GM19035 (cell line): ENCODE results near the gene RNASEH1.

Experiments used
- ATAC-seq: cut with Tn5 transposase; IDR thresholded peaks from one replicate; pipeline ENCODE4 v1.9.1; 2021; ENCODE audit not compliant: unreplicated experiment

The RNASEH1 gene

DNA sequence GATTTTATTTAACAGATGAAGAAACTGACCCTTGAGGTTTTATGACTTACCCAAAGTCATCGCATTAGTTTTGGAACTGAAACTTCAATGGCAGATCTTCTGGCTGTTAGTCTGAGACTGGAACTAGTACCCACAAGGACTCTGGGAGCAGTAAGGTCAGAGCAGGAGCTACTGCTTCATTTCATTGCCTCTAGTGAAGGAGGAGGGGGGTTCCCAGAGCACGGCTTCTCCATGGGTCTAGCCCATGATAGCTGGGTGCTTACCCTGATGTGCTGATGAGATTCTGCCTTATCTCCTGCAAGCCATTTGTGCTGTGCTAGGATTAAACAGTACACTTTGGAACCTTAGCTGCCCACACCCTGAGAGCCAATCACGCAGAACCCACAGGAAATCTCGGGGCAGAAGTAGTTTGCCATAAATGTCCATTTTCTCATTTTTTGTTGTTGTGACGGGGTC lies 5.4 kb upstream of the RNASEH1 start:
- ATAC-seq: peak; percentile 39

DNA sequence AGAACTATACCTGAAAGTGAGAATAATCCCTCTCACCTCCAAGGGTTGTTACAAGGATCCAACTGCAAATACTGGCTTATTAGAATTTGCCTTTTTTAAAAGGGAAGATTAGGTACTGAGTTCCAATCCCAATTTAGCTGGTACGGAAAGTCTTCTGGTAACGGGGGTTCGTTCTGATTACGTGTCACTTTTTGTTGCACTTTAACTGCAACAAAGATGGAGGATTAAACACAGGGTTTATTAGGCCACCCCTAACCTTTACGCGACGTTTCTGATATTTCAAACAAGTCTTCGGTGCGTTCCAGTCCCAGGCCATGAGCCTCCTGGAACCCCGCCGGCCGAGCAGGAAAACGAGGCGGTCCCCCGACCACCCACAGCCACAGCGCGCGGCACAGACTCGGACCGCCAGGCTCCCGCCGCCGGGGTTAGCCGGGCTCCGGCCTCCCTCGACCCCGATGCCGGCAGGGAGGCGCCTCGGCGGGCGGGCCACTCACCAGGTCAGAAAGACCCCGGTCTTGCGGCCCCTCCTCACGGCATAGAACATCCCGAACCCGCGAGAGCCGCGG lies 411 bp downstream of the RNASEH1 start:
- ATAC-seq: peak; percentile 31

DNA sequence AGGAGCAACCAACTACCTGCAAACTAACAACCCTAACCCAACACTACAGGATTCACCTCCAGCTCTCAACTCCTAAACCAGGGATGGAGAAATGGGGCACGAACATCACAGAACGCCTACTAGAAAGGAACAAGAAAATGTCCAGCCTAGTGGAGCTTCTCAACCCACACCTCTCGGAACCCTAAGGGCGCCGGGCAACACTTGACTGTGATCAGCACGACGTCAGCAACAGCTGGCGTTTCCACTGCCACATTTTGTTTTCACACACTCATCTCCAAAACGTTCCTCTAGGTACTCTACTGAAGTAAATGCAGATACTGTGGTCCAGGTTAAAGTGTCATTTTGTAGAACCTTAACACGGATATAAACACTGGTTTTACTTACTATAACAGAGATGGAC lies 4.2 kb downstream of the RNASEH1 start:
- no peak for ATAC-seq

DNA sequence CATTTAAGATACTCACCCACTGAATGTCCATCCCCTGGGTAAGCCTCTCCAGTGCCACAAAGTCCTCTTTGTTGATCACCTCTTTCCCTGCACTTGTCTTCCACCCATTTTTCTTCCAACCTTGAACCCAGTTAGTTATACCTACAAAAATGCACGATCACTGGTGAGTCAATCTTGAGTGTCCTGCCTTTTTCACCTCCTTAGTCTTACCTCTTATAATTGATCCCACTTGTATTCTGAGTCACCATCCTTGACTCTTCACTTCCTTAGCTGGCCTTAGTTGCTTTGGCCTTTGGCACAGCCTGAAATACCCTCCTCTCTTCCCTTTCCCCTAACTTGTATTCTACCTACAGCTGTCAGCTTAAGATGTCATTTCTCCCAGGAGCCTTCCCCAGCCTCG lies 10.2 kb downstream of the RNASEH1 start:
- ATAC-seq: no peak

DNA sequence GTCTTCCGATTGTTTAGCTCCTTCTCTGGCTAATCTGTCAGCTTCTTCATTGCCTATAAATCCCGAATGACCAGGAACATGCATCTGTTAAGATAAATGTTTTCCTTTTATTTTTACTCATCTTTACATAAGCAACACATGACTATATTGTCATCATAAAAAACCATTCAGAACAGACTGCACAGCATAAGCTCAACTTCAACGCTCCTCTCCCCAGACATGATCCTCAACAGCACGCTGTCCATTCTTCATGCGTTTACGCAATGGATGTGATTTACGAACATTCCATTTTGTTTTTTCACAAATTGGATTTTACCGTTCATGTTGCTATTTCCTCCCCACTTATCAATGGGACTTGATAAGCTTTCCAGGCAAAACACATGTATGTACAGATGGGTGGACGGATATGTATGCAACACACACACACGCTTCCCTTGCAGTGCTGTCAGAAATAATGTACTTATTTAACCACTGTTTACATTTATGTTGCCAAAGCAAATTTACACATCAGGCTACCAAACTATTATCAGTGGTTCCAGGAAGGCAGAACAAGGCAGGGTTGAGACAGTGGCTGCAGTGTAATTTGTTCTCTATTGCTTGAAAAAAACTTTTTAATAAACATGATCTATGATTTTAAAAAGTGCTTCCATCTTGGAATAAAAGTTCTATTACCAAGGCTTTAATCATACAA lies 12.2 kb downstream of the RNASEH1 start:
- no peak for ATAC-seq

DNA sequence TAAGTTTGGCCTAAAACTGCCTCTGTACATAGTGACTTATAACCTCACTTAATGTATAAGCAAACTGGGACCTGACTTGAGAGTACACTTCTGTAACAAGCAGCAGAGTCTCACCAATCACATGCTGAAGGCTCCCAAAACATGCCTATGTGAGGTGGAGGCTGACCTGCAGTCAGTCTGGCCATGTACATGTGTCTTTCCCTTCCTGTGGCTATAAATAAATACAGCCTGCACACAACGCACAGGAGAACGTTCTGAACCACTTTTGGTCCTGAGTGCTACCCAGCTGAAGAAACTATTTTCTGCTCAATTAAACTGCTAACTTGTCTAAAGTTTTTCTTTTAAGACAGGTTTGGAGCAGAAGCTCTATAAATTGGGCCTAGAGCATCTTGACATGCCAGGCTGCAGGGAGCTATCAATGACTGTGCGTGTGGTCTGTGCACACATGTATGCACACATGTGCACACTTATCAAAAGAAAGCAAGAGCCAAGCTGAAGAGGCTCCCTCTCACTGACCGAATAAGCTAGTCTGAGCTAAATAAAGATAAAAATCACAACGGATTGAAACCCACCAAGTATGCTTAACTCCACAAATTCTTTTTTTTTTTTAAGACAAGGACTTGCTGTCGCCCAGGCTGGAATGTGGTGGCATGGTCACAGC lies 15.0 kb downstream of the RNASEH1 start:
- no peak for ATAC-seq

DNA sequence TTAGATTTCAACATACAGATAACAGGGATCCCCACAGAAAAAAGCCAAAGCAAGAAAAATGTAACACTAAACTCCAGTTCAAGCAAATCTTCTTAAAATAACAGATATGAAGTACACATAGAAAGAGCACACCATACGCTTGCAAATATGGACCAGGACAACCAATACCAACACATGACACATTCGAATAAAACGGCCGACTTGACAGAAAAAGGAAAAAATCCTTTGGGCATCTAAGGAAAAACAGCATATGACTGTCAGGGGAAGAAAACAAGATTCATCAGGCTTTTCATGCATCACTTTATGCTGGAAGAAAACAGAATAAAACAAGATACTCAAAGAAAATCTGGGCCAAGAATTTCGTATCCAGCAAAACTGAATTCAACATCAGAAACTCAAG lies 16.0 kb downstream of the RNASEH1 start:
- no peak for ATAC-seq

DNA sequence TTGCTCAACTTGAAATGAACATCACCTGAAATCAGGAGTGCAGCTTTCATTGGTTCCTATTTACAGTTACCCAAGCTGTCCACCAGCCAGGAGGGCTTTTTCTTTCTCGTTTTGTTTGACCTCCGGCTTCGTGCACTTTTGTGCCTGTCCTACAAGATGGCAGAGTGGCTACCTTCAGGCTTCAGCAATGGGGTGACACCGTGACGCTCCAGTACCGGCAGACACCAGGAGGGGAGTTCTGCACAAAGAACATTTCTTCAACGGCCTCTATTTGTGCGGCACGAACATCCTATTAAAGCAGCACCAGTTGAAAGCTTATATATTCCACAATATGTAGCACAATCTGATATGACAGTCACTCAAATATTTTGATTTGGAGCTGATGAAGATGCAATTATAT lies 18.3 kb downstream of the RNASEH1 start:
- ATAC-seq: no peak

DNA sequence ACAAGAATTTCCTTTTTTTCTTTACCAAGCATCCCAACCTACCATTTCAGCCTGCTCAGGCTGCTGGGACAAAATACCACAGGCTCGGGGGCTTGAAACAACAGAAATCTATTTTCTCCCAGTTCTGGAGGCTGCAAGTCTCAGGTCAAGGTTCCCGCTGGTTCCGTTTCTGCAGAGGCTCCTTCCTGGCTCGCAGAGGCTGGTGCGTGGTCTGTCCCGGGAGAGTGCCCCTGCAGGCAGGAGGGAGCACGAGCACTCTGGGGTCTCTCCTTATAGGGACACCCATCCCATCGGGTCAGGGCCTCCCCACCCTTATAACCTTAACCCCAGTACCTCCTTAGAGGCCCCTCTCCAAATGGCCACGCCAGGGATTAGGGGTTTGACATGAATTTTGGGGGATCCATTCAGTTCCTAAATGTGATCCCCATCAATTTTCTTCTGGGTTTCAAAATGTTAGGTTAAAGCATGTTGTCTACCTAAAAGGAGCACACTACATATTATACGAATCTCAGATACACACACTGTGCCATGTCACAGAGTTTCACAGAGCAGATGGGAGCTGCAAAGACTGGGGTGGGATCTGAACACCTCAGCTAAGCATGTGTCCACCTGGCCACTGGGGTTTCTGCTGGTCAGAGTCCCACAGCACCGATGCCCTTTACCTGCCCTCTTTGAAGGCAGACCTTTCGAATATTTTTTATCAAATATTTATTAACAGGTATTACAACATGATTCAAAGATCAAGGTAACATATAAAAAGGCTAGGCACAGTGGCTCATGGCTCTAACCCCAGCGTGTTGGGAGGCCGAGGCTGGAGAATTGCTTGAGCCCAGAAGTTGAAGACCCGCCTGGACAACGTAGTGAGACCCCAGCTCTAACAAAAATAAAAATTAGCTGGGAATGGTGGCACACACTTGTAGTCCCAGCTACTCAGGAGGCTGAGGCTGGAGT lies 21.2 kb downstream of the RNASEH1 start:
- ATAC-seq: no peak

DNA sequence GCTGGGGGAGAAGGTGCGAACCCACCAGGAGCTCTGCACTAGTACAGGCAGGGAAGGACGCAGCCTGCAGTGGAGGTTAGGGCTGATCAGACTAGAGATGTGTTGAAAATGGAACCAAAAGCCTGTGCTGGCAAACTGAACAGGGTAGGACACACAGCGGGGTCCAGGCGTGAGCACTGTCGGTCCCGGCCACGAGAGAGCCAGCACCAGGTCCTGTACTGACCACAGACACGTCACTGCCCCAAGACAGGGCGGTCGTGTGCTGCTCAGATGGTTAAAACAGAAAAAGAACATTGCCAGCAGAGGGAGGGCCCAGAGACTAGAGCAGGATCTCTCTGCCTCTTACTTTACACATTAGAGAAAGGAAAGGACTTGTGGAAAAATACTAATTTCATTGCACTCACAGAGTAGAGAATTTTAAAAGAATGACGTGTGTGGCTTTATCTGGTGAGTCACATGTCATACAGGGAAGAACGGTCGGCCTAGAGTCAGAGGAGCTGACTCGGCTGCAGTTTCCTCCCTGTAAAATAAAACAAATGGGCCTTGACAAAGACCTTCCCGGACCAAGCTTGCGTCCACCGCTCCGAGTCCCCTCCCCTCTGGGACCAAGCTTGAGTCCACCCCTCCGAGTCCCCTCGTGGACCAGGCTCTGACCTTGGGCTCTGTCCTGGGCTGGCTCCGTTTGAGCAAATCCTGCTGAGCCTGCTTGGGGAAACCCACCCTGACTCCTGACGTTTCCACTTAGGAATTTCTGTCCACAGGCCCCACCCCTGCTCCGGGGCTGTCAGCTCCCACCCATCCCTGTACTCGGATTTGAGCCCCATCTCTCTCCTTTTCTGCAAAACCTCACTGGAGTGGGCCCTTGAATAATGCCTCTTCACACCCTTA lies 22.1 kb downstream of the RNASEH1 start:
- no peak for ATAC-seq

DNA sequence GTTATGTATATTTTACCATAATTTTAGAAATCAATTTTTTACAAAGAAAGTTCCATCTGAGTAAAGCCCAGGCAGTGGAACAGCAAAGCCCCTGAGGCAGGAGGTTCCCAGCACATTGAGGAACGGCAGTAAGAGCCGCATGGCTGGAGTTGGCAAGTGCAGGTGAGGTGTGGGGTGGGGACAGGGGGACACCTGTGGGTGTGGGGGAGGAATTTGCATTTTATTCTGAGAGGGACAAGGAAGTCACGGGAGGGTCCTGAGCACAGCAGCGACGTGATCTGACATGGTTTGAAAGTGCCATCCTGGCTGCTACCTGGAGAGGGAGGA lies 22.7 kb downstream of the RNASEH1 start:
- ATAC-seq: no peak

DNA sequence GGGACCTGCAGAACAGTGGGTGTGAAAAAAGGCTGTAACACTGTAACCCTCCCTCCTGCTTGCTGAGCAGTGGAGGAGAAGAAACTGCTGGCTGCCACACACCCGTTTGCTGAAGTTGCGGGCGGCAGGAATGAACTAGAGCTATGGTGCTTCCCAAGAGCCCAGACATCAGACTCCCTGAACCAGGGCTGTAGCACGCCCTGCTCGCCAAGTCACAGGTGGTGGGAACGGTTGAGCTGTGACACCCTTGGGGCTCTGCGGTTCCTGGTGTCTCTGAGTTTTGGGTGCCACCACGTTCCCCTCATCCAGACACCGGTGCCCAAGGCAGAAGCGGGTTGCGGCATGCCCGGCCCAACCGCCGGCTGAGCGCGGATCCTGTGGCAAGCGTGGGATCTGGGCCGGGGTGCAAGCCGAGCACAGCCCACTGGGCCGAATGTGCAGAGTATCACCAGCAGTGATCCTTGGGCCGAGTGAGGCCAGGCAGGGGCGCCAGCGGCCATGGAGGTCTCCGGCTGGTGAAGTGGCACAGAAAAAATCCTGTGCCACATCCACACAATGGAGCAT lies 23.8 kb downstream of the RNASEH1 start:
- no peak for ATAC-seq

DNA sequence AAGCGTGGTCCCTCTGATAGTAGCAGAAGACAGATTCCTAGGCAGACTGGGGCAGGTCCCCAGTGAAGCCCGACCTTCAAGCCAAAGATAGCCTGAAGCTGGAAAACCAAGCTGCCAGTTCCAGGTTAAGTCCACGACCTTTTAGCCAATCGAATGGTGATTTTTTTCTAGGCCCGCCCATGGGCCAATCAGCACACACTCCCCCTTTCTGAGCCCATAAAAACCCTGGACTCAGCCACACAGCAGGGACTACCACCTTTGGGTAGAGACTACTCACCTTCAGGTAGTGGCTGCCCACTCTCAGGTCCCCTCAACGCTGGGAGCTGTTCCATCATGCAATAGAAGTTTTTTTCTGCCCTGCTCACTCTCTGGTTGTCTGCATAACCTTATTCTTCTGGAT lies 24.3 kb downstream of the RNASEH1 start:
- no peak for ATAC-seq

DNA sequence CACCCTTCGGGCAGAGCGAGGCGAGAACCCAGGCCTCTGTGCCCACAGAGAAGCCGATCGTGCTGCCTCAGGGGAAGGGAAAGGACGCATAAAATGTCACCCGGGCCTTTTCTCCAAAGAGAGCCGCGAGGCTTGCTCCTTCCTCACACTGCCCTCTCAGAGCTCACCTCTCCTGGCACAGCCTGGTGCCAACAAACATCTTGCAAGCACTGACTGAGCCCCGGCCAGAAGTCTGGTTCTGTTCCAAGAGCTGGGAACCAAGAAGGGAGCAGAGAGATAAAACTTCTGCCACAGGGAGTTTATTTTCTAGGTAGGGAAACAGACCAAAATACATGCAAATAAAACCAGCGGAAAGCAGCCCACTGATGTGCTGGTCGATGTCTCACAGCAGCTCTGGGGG lies 25.2 kb downstream of the RNASEH1 start:
- no peak for ATAC-seq

DNA sequence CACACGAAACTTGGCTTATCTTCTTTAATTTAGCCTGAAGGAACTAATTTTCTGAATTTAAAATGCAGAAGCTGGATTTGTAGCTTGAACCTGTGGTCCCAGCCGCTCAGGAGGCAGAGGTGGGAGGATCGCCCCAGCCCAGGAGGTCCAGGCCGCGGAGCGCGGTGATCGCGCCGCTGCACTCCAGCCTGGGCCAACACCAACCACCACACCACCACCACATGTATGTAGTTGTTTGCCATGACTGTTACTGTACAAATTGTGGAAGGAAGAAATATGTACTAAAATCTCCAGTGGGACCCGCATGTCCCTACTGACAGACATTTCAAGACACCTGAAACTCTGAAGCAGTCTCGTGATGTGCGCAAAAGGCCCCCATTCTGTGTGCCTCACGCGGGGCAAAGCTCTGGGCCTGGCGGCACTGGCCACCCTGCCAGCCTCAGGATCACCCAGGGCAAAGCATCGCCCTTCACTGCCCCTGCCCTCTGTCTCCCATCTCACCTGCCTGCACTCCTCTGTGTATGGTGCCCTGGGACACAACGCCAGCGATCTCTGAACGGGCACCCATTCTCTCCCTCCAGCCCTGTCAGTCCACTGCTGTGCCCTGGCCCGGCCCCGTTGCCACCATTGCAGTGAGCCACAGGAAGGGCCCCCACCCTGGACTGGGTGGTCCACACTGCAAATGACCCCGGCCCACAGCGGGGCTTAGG lies 28.7 kb downstream of the RNASEH1 start:
- ATAC-seq: no peak

DNA sequence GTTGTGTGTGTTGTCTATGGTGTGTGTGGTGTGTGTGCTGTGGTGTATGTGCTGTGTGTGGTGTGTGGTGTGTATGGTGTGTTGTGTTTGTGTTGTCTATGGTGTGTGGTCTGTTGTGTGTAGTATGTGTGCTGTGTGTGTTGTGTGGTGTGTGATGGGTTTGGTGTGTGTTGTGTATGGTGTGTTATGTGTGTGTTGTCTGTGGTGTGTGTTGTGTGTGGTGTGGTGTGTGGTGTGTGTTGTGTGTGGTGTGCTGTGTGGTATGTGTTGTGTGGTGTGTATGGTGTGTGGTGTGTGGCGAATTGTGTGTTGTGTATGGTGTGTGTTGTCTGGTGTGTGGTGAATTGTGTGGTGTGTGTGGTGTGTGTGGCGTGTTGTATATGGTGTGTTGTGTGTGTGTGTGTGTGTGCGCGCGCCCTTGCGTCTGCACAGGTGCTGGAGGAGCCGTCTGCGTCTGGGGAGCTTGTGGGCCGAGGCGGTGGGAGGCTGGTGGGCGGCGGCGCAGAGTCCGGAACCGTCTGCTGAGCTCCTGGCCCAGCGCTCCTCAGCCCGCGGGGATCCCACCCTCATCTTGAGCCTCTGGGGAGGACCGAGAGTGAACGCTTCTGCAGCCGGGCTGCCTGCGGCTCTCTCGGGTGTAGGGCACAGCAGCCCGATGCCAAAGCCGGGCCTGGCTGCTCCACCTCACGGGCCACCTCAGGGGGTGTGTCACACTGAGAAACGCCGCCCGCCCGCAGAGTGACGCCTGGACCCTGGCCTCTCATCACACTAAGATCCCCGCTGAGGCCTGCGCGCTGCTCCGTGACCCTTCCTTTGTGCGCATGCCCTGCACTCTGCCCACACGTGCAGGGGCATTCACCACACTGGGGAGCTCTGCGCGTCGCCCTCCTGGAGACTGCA lies 30.0 kb downstream of the RNASEH1 start:
- no peak for ATAC-seq

DNA sequence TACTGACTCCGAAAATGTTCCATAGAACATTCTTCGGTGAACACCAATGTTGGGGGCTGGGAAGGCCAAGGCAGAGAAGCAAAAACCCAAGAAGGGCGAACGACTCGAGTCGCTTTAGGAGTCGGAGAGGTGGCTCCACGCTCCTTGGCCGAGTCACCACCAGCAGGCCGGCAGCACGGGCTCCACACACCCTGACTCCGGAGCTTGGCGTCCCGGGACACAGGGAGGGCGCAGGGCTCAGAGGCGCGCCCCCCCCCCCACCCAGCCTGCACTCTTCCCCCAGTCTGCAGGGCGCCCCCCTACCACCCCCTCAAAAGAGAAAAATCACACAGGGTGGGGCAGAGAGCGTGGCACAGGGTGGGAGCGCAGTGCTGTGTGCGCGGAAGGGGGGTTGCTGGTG lies 31.3 kb downstream of the RNASEH1 start:
- ATAC-seq: no peak

DNA sequence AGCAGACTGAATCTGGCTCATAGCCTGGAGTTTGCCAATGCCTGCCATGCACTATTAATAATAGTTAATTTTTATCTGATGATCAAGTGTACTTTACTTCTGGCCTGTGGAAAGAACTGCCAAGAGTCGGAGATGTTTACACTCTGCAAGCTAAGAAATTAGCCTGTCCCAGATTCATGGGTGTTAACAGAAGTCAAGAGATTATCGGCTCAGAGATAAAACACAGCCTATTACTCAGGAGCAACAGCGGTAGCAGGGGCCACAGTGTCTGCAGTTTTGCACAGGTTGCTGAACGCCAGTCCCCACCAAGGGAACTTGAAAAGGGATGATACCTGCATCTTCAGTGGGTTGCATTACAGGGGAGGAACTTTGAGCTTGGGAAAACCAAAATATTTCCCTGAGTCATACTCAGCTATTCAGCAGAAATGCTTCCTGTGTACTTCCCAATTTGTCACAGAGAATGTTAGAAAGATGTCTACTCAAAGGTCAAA lies 34.5 kb downstream of the RNASEH1 start:
- no peak for ATAC-seq
